Right lobe of liver (tissue), 4 donors: ENCODE measurements around the gene DKKL1.

ENCODE experiments used
- CTCF ChIP-seq, 4 donors: fragments of 200-600 bp in 3 of 4; fragments of 450-650 bp in 1 of 4; IDR thresholded peaks; one replicate each; pipeline versions ENCODE4 v1.5.1 to v1.8.0; 2016 to 2022; ENCODE audit warnings: antibody characterized with exemption in 4 of 4, mild to moderate bottlenecking in 2 of 4
- POLR2A ChIP-seq: fragments of 450-650 bp; IDR thresholded peaks from one replicate; pipeline ENCODE4 v1.6.1; 2017; ENCODE audit warnings: antibody characterized with exemption, mild to moderate bottlenecking
- donor health status: DM: no; HTN: no; CAD: no.
- donor health status: DM: no; HTN: no; CAD: no.
- donor health status: DM: no; HTN: yes; CAD: no.

GRCh38 chr19:49411681-49412326, 48.1 kb downstream of the DKKL1 start:
- TF ChIP-seq CTCF (IDR thresholded peaks at IDR 0.05) (no peak), POLR2A (no peak)
